ENCODE measurements around the gene TEAD1.
"Not testable (repeated sequence)": the region's sequence is repeated elsewhere in the genome, so short reads cannot be mapped to it uniquely, and the experiment has no call there.

TEAD1 gene

GRCh38 chr11:12744826-12745502 lies 70.7 kb downstream of the TEAD1 start:
- no peak for DNase-seq

- DNase-seq = no peak
Measured at GRCh38 chr11:12745787-12746186, 71.6 kb downstream of the TEAD1 start.

- DNase-seq = peak; percentile 76
Measured at GRCh38 chr11:12746593-12747097, 72.4 kb downstream of the TEAD1 start.

GRCh38 chr11:12748561-12748960 lies 74.3 kb downstream of the TEAD1 start:
- no peak for DNase-seq

GRCh38 chr11:12749442-12749841 lies 75.2 kb downstream of the TEAD1 start:
- DNase-seq = no peak

- peak; percentile 23 for DNase-seq
Measured at GRCh38 chr11:12750181-12750580, 76.0 kb downstream of the TEAD1 start.

DNA sequence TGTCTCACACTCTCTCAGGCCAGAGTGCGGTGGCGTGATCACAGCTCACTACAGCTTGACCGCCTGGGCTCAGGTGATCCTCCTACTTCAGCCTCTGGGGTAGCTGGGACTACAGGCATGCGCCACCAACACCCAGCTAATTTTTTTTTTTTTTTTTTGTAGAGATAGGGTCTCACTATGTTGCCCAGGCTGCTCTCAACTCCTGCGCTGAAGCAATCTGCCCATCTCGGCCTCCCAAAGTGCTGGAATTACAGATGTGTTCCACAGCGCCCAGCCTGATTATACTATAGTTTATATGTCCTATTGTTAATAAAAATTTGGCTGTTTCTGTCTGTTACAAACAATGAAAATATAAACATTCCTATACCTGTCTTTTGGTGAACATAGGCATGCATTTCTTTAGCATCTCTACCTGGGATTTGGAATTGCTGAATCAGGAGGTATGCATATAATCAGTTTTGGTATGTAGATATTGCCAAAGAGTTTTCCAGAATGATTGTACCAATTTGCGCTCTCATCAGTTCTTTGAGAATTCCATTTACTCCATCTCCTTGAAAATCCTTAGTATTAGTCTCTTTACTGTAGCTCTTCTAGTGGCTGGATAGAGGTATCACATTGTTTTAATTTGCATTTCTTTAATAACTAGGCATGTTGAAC lies 78.8 kb downstream of the TEAD1 start:
- DNase-seq = no peak

DNA sequence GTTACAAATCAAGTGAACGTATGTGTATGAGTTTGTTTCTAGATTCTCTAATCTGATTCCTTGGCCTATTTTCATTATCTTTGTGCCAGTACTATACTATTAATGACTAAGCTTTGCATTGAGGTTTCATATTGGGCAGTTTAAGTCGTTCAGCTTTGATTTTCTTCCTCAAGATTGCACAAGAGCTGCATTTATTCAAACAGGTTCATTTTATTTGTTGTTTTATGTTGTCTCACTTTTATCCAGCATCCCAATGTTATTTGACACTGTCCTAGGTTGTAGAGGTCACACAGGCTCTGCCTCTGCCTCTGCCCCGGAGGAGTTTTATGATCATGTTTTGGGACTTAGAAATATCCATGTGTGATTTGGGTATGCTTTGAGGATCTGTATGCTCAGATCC lies 79.8 kb downstream of the TEAD1 start:
- no peak for DNase-seq

DNA sequence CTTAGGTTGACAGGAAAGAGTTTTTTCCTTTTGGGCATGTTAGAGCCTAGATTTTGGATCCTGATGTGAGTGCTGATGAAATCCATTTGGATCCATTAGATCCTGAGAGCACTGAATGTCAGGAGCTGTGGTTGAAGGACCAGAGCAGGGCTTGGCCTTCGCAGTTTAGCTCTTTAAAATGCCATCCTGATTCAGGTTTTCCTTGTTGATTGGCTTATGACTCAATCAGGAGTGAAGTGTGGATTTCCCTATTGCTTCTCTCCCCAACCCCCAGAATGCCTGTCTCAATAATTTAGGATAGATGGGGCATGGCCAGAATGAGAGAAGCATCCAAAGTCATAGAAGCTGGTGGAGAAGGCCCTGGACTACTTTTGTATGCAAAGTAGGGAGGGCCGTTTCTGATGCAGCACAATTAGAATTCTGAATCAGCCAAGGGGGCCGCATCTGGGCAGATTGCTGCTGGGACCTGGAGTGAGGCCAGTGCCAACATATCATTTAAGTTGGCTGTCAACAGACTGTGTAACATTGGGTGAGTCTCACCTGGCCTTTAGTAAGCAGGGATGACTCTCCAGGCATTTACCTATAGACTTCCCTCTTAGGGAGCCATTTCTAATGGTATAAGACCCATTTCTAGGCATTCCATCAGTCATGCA lies 80.5 kb downstream of the TEAD1 start:
- DNase-seq = no peak

DNA sequence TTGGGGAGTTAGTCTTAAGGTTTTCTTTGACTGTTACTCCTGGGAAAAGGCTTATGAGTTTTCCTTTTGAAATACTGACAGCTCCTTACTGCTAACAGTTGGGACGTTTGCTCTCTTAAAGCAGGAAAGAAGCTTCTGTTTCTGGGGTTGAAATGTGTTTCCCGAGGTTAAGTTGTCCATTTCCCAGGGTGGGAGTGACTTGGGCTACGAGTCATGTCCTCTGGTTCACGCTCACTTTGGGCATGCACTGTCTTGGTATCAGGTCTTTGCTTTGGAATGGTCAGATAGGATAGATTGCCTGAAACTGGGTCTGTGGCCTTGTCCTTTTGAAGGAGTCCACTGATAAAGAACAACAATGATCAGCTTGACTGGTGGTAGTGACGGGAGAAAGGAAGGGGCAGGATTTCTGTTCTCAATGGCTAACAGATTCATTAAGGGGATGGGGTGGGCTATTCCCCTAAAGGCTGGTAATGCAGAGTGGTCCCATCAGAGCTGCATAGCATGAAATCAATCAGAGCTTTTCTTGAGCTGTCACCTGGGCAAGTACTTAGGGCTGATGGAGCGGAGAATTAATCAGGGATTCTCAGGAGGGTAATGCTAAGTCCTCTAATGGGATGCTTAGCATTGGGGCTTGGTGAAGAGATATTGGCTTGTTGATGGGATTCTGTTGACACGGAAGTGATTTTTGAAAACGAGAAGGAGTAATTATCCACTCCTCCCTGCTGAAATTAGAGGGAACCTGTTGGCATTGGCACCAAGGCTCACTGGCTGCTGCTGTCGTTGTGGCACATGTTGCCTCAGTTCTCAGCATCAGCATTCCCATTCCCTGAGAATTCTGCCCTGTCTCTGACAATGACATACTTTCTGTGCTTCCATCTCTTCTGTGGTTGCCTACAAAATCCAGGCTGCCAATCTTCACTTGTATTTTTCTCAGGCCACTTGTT lies 81.6 kb downstream of the TEAD1 start:
- no peak for DNase-seq

DNA sequence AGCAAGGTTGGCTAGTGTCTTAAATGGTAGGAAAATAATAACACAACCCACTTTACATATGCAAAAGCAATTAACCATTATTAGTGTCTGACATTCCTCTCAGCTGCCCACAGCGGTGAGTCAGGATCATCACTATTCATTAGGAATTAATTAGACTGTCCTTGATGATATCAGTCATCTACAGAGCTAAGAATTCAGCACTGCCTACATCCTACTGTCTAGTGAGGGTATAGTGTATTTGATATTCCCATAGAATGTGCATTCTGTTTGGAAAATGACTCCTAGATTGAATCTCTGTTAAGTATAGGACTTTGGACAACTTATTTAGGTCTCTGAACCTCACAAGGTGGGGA lies 82.2 kb downstream of the TEAD1 start:
- DNase-seq = no peak

DNA sequence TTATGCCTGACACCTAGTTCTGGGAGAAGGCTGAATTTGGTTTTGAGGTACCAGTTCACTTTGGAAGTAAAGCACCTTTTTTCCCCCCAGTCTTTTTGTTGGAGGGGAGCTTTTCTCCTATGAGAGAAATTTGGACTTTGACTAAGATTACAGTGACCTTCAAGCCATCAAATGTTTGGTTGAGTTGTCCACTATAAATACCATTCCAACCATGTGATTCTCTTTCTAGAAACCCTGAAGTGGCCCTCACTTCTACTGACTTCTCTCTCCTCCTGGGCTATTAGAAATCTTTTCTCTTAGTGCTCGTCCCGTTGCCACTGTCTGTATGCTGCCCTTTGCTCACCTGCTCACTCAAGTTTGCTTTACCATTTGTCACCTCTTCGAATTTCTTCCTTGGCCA lies 82.6 kb downstream of the TEAD1 start:
- no peak for DNase-seq

GRCh38 chr11:12757416-12757815 lies 83.2 kb downstream of the TEAD1 start:
- no peak for DNase-seq

- not testable (repeated sequence) for DNase-seq
Measured at GRCh38 chr11:12758117-12758516, 83.9 kb downstream of the TEAD1 start.

DNA sequence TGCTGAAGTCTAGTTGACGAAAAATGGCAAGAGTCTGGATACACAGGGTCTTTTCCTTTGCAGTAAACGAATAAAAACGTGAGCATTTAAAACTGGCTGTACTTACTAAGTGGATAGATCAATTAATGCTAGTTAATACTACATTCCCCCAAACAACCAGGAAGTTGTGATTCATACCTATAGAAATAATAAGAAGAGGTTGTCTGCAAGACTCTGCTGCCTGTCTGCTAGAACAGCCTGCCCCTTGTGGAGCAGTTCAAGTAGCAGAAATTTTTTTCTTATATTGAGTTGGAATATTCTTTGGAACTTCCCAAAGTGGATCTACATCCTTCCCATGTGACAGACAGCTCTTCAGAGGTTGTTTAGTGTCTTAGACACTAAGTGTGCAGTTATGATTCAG lies 86.8 kb downstream of the TEAD1 start:
- DNase-seq = no peak

DNA sequence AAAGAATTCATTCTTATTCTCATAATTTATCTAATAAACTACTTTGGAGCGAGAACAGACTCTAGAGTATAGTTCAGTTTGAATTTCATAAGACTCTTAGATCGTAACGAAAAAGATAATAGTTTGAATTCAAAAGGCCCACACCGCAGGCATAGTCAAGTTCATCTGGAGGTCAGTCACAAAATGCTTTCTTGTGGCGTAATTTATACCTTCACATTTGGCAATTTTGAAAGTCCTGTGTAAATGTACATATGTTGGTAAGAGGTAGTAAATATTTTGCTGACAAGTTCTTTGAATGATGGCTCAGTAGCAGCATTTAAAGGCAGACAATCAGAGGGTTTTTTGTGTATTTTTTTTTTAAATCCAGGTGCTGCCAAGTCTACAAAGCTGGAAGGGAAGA lies 88.1 kb downstream of the TEAD1 start:
- DNase-seq = no peak

DNA sequence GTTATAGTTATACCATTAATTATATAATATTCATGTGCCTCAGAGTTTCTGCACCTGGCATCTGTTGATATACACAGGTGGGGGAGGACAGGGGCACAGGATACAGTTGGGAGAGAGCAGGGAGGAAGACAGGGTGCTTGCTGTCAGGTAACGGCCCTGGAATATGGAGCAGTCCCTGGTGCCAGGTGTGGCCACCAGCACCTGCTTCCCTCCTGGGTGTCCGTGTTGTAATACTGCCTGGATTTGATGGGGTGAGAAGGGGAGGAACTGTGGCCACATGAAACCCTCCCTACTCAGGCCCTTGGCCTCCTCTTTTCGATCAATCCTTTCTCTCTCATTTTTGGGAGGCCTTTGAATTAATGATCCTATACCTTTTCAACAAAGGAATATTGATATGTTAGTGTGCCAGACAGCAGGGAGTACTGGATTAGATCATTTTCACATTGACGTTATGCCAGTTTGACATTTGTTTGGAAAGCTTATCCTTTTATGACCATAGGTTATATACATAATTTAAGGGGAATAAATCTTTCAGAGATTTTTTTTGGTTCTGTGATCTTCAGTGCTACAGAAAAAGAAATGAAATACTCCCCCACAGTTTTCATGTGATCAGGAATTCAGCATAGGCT lies 88.6 kb downstream of the TEAD1 start:
- peak; percentile 67 for DNase-seq

GRCh38 chr11:12764187-12764914 lies 90.1 kb downstream of the TEAD1 start:
- no peak for DNase-seq

DNA sequence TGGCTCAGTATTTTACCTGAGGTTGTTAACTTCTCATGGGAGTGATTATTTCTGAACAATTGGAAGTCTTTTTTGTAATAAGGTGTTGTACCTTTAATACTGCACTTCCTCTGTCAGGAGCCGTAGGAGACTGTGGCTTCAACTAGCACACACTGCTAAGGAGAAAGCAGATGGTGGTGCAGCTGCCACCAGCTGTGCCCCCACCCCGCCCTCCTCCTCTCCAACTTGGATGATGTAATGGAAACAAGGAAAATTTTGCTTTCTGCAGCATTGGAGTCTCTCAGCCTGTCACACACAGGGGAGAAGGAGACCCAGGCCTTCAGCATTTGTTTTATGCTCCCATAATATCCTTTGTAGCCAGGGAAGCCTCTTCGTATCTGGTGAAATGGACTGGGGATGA lies 91.2 kb downstream of the TEAD1 start:
- DNase-seq = peak; percentile 65

- no peak for DNase-seq
Measured at GRCh38 chr11:12767027-12767426, 92.8 kb downstream of the TEAD1 start.

- no peak for DNase-seq
Measured at GRCh38 chr11:12767577-12767976, 93.4 kb downstream of the TEAD1 start.
